ENCODE measurements around the gene SELENOO. TPM values are rescaled to one million over a fixed set of nuclear protein-coding genes. Genes with fewer than 3 reads are reported as not detected.

SELENOO gene
- total and polyA plus RNA-seq, 2 donors (not counting 1 experiment from before 2014, with no cell fraction given) = 62.1 to 74.6 TPM

- peaks cover 14 to 40% of the 10 kb centered on the region in 2 donors for H3K4me1 ChIP-seq (ENCODE audit: control insufficient read depth in 2 of 2, insufficient read depth in 2 of 2, low read length in 2 of 2)
- no peaks in the 10 kb centered on the region for H3K27me3 ChIP-seq (replicated peaks in 1 of 4; ENCODE audit: control extremely low read depth in 1 of 4, control insufficient read depth in 3 of 4, insufficient read depth in 4 of 4, low read length in 3 of 4)
- peak overlapping the region; percentile 79 for H3K9ac ChIP-seq (ENCODE audit: low read length)
- peak overlapping the region; percentile 83 for H2AFZ ChIP-seq (ENCODE audit: insufficient read depth, low read depth, low read length, poor library complexity, severe bottlenecking)
- no peaks in the 10 kb centered on the region for H3K9me3 ChIP-seq (ENCODE audit: control extremely low read depth in 1 of 3, control insufficient read depth in 2 of 3, insufficient read depth in 1 of 3, low read length in 2 of 3)
- TF ChIP-seq EZH2 (IDR thresholded peaks at IDR 0.05; ENCODE audit: borderline replicate concordance, insufficient read depth, low read depth, low read length, poor library complexity, severe bottlenecking) = no peak
- no peak for TF ChIP-seq CTCF (IDR thresholded peaks at IDR 0.05)
- Mint-ChIP-seq H3K27me3 (no peaks in the 10 kb centered on the region), H3K4me3 (peak overlapping the region; percentile 86), H3K9me3 (ENCODE audit: insufficient read depth) (no peaks in the 10 kb centered on the region), H3K27ac (peak overlapping the region; percentile 67), H3K4me1 (peaks cover 24% of the 10 kb centered on the region)
- WGBS (ENCODE audit: insufficient coverage) = 4% methylated on average over 36 of the region's 36 CpGs
- ATAC-seq (ENCODE audit: low read depth) = no peak
- H3K27ac ChIP-seq (ENCODE audit: low read length in 2 of 2) = peak overlapping the region; percentile 29 to 49
- peak overlapping the region in 4 of 5 experiments; percentile 69 to 81 (median 80) for H3K4me3 ChIP-seq (ENCODE audit: control extremely low read depth in 1 of 5, extremely low read depth in 1 of 5, insufficient read depth in 1 of 5, low read depth in 2 of 5, low read length in 4 of 5)
- peaks cover 20% of the 10 kb centered on the region for H3K79me2 ChIP-seq (ENCODE audit: control insufficient read depth, insufficient read depth, low read length)
- ChIA-PET CTCF (interaction anchor here (0.7 to 3.8 kb wide), 24 partner anchors 9 to 370 kb away, joined by 3 to 52 read pairs (median 5); partner anchors contain the start of genes DENND6B, MAPK12, SCO2 and SYCE3), POLR2A (interaction anchor here (0.5 to 3.1 kb wide), 8 partner anchors 18 to 369 kb away, joined by 3 to 12 read pairs (median 4); partner anchors contain the start of gene SCO2)
- peaks cover 34% of the 10 kb centered on the region for H4K20me1 ChIP-seq (ENCODE audit: control insufficient read depth, insufficient read depth, low read length, poor library complexity, severe bottlenecking)
- DNase-seq = peak; percentile 68
- H3K36me3 ChIP-seq (replicated peaks in 1 of 2; ENCODE audit: control extremely low read depth in 1 of 2, control insufficient read depth in 1 of 2, extremely low read depth in 1 of 2, insufficient read depth in 2 of 2, low read length in 1 of 2) = peaks cover 0 to 21% of the 10 kb centered on the region in 2 experiments
- peak overlapping the region; percentile 95 for H3K4me2 ChIP-seq (replicated peaks; ENCODE audit: low read depth, low read length, poor library complexity, severe bottlenecking)
- intact Hi-C loops (cut with micrococcal nuclease) = loop anchor here (1.0 to 5.0 kb wide), 6 partner anchors 7 to 331 kb away; partner anchors contain the start of genes CHKB, DENND6B and MAPK11
Measured at GRCh38 chr22:50251477-50252081, 50.8 kb downstream of the SELENOO start.
